Measurements from ENCODE around the gene GBX1.

The GBX1 gene

GRCh38 chr7:151138153-151138851 is 29.2 kb downstream of the GBX1 start:
- DNase-seq, result no peak

- no peak for DNase-seq
Observed at GRCh38 chr7:151137791-151138152, 29.7 kb downstream of the GBX1 start.

DNA sequence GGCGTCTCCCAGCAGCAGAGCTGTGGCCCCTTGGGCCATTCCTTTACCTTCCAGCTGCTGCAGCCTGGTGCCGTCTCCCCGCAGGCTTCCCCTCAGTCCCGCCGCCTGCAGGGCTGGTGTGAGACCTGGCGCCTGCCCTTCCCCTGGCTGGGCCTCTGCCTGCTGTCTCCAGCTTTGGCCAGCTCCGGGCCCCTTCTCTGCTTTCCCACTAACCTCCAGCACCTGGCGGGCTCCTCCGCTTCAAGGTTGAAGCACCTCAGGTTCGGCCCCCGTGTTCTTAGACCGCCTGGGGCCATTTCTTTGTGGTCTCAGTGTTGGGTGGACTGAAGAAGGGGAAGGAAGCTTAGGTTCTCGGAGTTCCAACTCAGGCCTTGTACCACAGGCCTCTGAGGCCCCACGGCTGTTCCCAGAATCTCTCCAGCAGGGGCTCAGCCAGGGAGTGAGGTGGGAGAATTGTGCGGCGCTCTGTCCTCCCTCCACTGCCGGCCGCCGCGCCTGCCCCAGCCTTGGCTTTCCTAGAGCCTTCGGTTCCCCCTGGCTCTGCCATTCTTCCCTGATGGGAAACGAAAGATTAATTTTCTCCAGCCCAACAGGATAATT is 30.3 kb downstream of the GBX1 start:
- DNase-seq, result no peak

- no peak for DNase-seq
Observed at GRCh38 chr7:151135866-151136843, 31.3 kb downstream of the GBX1 start.

DNA sequence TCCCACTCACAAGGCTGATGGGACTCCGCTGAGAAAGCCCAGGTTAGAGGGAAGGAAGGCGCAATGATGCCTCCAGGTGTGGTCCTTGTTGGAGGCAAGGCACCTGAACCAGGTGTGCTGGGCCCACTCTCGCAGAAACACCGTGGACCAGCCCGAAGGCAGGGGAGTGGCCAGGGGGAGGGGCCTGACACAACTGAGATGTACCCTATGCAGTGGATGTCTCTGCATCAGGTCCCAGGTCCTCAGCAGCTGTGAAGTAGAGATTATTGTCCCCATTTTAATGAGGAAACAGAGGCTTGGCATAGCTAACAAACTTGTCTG is 32.0 kb downstream of the GBX1 start:
- DNase-seq, result no peak

- no peak for DNase-seq
Observed at GRCh38 chr7:151134743-151135524, 32.6 kb downstream of the GBX1 start.

DNA sequence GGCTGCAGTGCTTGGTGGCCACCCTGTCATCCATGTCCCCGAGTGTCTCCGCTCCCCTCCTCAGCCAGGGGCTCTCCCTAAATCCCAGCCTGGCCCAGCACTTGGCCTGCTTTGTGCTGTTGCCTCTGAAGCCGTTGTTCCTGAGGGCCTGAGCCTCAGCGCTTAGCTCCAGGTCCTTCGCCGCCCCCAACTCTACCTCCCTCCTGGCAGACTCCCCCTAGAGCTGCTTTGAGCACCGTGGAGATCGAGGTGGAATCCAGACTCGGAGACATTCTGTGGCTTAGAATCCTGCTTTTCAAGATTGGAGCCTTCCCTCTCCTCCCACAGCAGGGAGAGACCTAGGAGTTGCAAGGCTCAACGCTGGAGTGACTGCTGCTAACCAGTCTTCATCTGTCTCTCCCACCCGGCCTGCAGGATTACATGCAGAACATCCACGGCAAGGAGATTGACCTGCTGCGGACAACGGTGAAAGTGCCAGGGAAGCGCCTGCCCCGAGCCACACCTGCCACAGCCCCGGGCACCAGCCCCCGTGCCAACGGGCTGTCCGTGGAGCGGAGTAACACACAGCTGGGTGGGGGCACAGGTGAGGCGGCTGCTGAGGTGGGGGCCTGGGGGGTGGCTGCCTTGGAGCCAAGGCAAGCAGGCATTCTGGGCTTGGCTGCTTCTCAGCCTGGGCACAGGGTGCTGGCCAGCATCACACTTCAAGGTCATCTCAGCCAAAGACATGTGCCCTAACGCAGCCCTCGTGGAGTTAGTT is 33.3 kb downstream of the GBX1 start:
- DNase-seq, result no peak

GRCh38 chr7:151133266-151133985 is 34.1 kb downstream of the GBX1 start:
- no peak for DNase-seq

GRCh38 chr7:151132461-151133205 is 34.9 kb downstream of the GBX1 start:
- DNase-seq, result no peak

- no peak for DNase-seq
Observed at GRCh38 chr7:151131592-151132293, 35.8 kb downstream of the GBX1 start.

- DNase-seq, result no peak
Observed at GRCh38 chr7:151131224-151131591, 36.3 kb downstream of the GBX1 start.

GRCh38 chr7:151130741-151131157 is 36.7 kb downstream of the GBX1 start:
- DNase-seq, result no peak

- DNase-seq, result no peak
Observed at GRCh38 chr7:151129960-151130591, 37.4 kb downstream of the GBX1 start.

GRCh38 chr7:151129117-151129959 is 38.2 kb downstream of the GBX1 start:
- DNase-seq, result no peak

GRCh38 chr7:151128716-151129115 is 38.8 kb downstream of the GBX1 start:
- no peak for DNase-seq

DNA sequence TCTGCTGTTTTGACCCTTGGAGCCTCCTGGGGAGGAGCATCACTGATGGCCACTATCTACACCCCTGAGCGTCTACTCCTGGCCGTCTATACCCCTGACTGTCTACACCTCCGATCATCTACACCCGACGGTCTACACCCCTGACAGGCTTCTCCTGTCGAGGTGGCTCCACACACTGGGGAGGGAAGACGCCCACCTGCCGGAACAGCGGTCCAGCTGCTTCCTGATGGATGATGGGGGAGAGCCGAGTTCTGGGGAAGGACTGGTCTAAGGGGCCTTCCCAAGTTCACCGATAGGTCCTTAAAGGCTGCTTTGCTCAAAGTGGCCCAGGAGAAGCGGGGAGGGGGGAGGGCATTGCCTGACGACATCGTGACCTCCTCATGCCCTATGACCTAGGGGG is 39.4 kb downstream of the GBX1 start:
- DNase-seq, result no peak

- no peak for DNase-seq
Observed at GRCh38 chr7:151126491-151127137, 40.9 kb downstream of the GBX1 start.

- no peak for DNase-seq
Observed at GRCh38 chr7:151125846-151126481, 41.5 kb downstream of the GBX1 start.
